ENCODE results near the gene GULP1. TPM values are rescaled to one million over a fixed set of nuclear protein-coding genes. Genes with fewer than 3 reads are reported as not detected.

Gene GULP1
- total and polyA plus RNA-seq, 2 of the 4 experiments (the other 2 are of a cell fraction), result 24.4 to 40.1 TPM

DNA sequence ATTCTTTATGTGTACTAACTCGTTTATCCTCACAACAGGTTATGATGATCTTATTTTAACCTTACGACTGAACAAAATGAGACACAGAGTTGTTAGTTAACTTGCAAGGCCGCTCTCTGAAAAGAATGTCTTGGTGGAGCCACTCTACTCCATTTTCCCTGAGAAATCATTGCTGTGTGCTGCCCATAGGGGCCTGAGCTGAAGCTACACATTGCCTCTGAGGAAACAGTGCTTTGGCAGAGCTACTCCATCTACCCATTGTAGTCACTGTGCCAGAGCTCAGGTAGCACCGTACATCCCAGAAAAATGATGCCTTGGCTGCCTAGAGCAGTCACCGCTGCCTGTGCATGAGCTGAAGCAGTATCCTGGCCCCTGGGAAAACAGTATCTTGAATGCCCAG, 61.6 kb downstream of the GULP1 start:
- POLR2A ChIA-PET (ENCODE audit: unreplicated experiment), result interaction anchor here (0.7 kb wide), 1 partner anchor 60 kb away, joined by 3 read pairs; no protein-coding TSS in a partner anchor
- TF ChIP-seq MAFK (IDR thresholded peaks at IDR 0.05; ENCODE audit: low read depth, low read length), result no peak
- no peak for TF ChIP-seq SMC3 (IDR thresholded peaks at IDR 0.05; ENCODE audit: low read depth, low read length)
- no peak for TF ChIP-seq CEBPB (IDR thresholded peaks at IDR 0.05; ENCODE audit: low read depth, low read length)
- TF ChIP-seq BHLHE40 (IDR thresholded peaks at IDR 0.05; ENCODE audit: low read depth, low read length), result no peak
- no peak for TF ChIP-seq ELK1 (IDR thresholded peaks at IDR 0.05; ENCODE audit: borderline replicate concordance, low read depth, low read length)
- no peak for TF ChIP-seq RFX5 (IDR thresholded peaks at IDR 0.05; ENCODE audit: low read depth, low read length)
- TF ChIP-seq USF2 (IDR thresholded peaks at IDR 0.05; ENCODE audit: low read depth, low read length), result no peak
- no peak for TF ChIP-seq NFE2L2 (IDR thresholded peaks at IDR 0.05; ENCODE audit: low read depth, low read length)
- TF ChIP-seq, protein P1, sequence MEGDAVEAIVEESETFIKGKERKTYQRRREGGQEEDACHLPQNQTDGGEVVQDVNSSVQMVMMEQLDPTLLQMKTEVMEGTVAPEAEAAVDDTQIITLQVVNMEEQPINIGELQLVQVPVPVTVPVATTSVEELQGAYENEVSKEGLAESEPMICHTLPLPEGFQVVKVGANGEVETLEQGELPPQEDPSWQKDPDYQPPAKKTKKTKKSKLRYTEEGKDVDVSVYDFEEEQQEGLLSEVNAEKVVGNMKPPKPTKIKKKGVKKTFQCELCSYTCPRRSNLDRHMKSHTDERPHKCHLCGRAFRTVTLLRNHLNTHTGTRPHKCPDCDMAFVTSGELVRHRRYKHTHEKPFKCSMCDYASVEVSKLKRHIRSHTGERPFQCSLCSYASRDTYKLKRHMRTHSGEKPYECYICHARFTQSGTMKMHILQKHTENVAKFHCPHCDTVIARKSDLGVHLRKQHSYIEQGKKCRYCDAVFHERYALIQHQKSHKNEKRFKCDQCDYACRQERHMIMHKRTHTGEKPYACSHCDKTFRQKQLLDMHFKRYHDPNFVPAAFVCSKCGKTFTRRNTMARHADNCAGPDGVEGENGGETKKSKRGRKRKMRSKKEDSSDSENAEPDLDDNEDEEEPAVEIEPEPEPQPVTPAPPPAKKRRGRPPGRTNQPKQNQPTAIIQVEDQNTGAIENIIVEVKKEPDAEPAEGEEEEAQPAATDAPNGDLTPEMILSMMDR (conservative IDR thresholded peaks at IDR 0.05; ENCODE audit: low read depth, low read length), result no peak
- TF ChIP-seq MAZ (IDR thresholded peaks at IDR 0.05; ENCODE audit: borderline replicate concordance, low read depth, low read length), result no peak
- TF ChIP-seq POLR2A (IDR thresholded peaks at IDR 0.05; ENCODE audit: low read depth, low read length), result no peak
- TF ChIP-seq RAD21 (IDR thresholded peaks at IDR 0.05; ENCODE audit: low read length), result no peak
- TF ChIP-seq FOS (IDR thresholded peaks at IDR 0.05; ENCODE audit: low read depth, low read length), result no peak
- no peak for TF ChIP-seq CHD1 (IDR thresholded peaks at IDR 0.05; ENCODE audit: low read depth, low read length)
- TF ChIP-seq RCOR1 (IDR thresholded peaks at IDR 0.05; ENCODE audit: insufficient replicate concordance, low read length), result no peak
- TF ChIP-seq MXI1 (IDR thresholded peaks at IDR 0.05; ENCODE audit: borderline replicate concordance, low read depth, low read length), result no peak
- no peak overlapping the region for H2BK15ac ChIP-seq (ENCODE audit: low read depth, low read length)
- H3K14ac ChIP-seq (replicated peaks; ENCODE audit: low read depth, low read length), result no peak overlapping the region
- no peak overlapping the region for H3K56ac ChIP-seq (ENCODE audit: extremely low read depth, insufficient read depth, low read length)
- BruUV-seq (replicated peaks), result no TSS peak
- no CpG with 5 or more reads among the region's 5 CpGs for WGBS, 2 experiments (ENCODE audit: extremely low coverage in 2 of 2, insufficient read length in 1 of 2)
- no peak overlapping the region for H3K4me2 ChIP-seq (ENCODE audit: low read depth, low read length)
- no peak overlapping the region for H2BK5ac ChIP-seq (ENCODE audit: low read depth, low read length, poor library complexity, severe bottlenecking)
- DNase-seq (no peak), ATAC-seq (ENCODE audit: low read depth) (no peak)
- H3K9me1 ChIP-seq (ENCODE audit: insufficient read depth, low read length), result no peaks in the 10 kb centered on the region
- H3K4ac ChIP-seq (ENCODE audit: low read depth, low read length), result no peak overlapping the region
- no peaks in the 10 kb centered on the region for H3K4me1 ChIP-seq (ENCODE audit: control insufficient read depth, insufficient read depth, low read length)
- no peak overlapping the region for H2AFZ ChIP-seq (replicated peaks; ENCODE audit: low read length, poor library complexity)
- peaks cover 26 to 35% of the 10 kb centered on the region in 2 experiments for H3K79me1 ChIP-seq (ENCODE audit: low read depth in 1 of 2, low read length in 2 of 2)
- dilution Hi-C loops (cut with HindIII; ENCODE audit: low sequenced_read_pairs, unreplicated experiment) (no loop called here), in situ Hi-C loops (cut with MboI; ENCODE audit: low sequenced_read_pairs) (no loop called here), intact Hi-C loops (cut with micrococcal nuclease) (no loop called here)
- no peak overlapping the region for H2AK5ac ChIP-seq (ENCODE audit: low read depth, low read length)
- no peak overlapping the region for H2AK9ac ChIP-seq (replicated peaks; ENCODE audit: low read depth, low read length, poor library complexity)
- no peak overlapping the region for H3K9ac ChIP-seq (ENCODE audit: low read depth, low read length)
- no peak overlapping the region for H4K5ac ChIP-seq (ENCODE audit: low read depth, low read length)
- H3K23ac ChIP-seq (ENCODE audit: low read depth, low read length), result no peak overlapping the region
- H3K36me3 ChIP-seq (ENCODE audit: control insufficient read depth, insufficient read depth, low read length), result no peaks in the 10 kb centered on the region
- no peak overlapping the region for H3K18ac ChIP-seq (ENCODE audit: low read depth, low read length)
- no peaks in the 10 kb centered on the region for H3K27me3 ChIP-seq (ENCODE audit: control insufficient read depth, insufficient read depth, low read length)
- no peak overlapping the region for H4K8ac ChIP-seq (ENCODE audit: low read depth in 2 of 2, low read length in 2 of 2)
- no peak overlapping the region for H3K27ac ChIP-seq (ENCODE audit: insufficient read depth, low read length)
- CTCF ChIA-PET, result no interaction called here
- H4K20me1 ChIP-seq (ENCODE audit: insufficient read depth, low read length), result no peaks in the 10 kb centered on the region
- H2BK20ac ChIP-seq (ENCODE audit: low read depth, low read length), result no peak overlapping the region
- H3K4me3 ChIP-seq (ENCODE audit: insufficient read depth, low read depth, low read length), result no peak overlapping the region
- no peaks in the 10 kb centered on the region for H3K9me3 ChIP-seq (ENCODE audit: control insufficient read depth, insufficient read depth, low read length)
- no peak overlapping the region for H2BK120ac ChIP-seq (ENCODE audit: low read depth, low read length)
- H4K91ac ChIP-seq (ENCODE audit: insufficient read depth, low read depth, low read length), result no peak overlapping the region
